HG03095 (cell line): ENCODE results near the gene ANKS1B.
"Not testable (repeated sequence)": the region's sequence is repeated elsewhere in the genome, so short reads cannot be mapped to it uniquely, and the experiment has no call there.

ENCODE experiments used
- ATAC-seq: cut with Tn5 transposase; IDR thresholded peaks from one replicate; pipeline ENCODE4 v1.9.1; 2021; ENCODE audit warnings: moderate library complexity; ENCODE audit not compliant: unreplicated experiment

Gene ANKS1B

DNA sequence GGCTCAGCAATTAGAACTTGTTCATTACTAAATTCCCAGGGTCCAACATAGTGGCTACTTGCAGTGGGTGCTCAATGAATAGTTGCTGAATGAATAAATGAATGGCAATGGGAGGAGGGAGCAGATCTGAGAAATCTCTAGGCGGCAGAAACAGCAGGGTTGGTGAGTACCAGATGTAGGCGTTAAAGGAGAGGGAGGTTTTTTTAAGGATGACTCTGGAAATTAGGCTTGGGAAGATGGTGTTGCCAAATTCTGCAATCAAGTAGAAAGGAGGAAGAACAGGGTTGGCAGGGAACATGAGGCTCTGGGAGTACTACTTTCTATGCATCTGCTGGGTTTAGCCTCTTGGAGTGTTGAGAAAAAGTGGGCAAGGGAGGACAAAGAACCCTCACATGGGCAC lies 1132.6 kb downstream of the ANKS1B start:
- no peak for ATAC-seq

GRCh38 chr12:98847242-98847641 lies 1137.5 kb downstream of the ANKS1B start:
- ATAC-seq, result no peak

DNA sequence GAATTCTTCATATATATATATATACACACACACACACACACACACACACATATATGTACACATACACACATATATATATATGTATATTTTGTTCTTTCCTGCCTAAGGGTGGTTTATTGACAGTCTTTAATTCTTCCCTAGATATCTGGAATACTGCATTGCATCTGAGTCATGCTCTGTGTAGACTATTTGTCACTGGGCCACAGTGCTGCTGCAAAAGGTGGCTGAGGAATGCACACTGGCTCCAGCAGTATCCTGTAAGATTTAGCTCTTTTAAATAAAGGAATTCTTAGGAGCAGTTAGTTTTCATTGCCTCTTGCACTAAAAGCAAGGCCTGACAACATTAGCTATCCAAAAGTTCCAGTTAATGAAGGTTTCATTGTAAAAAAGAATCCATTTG lies 1138.8 kb downstream of the ANKS1B start:
- ATAC-seq, result no peak

GRCh38 chr12:98840325-98840724 lies 1144.4 kb downstream of the ANKS1B start:
- ATAC-seq, result no peak

GRCh38 chr12:98838231-98838647 lies 1146.5 kb downstream of the ANKS1B start:
- ATAC-seq, result no peak

- not testable (repeated sequence) for ATAC-seq
Measured at GRCh38 chr12:98837134-98837752, 1147.5 kb downstream of the ANKS1B start.

DNA sequence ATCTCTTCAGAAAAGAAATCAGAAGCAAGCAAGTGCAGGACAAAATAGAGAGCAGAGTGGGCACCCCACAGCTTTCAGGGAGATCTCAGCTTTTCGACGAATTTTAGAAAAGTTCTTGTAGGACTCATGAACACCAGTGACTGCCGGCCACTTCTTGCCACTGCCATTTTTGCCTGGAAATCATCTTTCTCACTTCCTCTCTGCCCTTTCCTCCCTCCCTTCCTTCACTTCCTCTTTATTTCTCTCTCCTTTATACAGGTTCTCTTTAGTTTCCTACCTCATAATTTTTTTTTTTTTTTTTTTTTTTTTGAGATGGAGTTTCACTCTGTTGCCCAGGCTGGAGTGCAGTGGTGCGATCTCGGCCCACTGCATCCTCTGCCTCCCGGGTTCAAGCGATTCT lies 1154.1 kb downstream of the ANKS1B start:
- ATAC-seq, result no peak

DNA sequence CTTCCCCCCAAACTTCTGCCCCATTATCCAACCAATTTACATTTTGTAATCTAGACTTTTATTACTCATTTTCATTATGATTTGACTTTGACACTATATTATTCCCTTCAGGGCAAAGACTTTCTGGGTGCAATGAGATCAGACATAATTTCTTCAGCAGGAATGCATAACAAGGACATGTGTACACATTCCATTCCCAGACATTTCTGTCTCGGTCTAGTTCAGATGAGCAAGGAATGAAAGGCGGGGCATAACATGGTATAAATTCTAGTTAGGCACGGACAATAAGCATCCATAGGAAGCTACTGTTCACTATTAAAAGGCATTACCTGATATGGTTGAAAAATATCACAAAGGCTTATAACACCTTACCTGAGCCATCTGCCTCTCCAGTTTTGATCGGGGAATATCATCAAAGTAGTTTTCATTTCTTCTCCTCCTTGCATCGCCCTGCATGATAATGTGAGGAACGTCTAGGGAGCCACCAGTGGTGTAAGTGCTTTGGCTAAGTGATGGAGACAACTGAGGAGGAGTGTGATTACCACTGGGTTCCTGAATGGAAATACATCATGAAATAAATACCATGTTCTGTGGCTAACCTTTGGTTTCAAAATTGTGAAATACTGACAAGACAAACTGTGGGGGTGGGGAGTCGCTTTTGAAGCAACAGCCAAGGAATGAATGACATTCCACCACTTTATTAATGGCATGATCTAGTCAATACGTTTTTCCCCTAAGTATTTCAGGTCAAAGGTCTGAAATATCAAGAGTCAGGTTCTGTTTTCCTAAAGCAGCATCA lies 1155.7 kb downstream of the ANKS1B start:
- no peak for ATAC-seq

DNA sequence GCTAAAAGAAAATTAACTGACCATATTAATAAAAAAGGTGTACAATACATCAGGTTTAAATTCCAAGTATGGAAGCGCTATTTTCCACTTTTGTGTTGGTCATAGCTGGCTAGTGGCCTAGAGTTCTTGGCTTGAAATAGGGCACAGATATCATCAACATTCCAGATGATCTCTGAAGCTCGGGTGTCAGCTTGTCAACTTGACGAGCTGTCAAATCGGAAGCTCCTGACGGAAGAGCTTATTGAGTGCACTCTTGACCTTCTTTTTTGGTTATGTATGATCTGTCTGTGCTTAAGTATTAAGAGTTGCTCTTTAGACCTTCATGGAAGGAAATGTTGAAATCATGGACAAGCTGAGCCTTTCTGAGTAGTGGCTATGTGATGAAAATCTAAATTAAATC lies 1161.7 kb downstream of the ANKS1B start:
- ATAC-seq, result no peak

DNA sequence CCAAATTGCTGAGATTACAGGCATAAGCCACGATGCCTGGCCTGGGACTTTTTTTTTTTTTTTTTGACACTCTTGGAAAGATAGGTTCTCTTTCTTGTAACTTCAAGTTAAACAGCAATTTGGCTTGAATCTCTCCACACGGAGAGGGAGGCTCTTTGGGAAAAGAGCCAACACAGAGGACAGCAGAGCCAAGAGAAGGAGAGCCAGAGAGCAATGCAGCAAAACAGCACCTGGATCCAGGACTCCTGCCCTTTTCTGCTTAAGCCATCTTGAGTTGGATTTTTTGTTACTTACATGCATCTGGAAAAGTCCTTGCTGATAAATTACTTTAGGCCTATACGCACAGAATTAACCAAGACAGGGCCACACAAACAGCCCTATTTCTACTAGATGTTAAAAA lies 1162.9 kb downstream of the ANKS1B start:
- ATAC-seq, result no peak

DNA sequence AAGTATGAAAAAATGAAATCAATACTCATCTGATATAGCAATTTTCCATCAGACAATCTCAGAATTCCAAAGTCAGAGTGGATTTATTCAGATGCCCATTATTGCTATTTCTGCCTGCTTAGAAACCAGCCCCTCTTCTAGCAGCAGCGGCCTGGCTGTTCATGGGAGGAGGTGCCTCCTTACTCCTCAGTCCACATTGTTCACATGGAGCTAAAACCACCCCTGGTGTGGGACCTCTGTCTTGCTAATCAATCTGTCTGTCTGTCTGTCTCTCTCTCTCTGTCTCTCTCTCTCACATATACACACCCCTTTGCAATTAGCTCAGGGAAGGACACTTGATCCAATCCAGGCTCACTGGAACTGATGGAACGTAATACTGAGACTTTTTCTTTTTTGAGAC lies 1163.5 kb downstream of the ANKS1B start:
- ATAC-seq, result no peak

GRCh38 chr12:98819821-98820404 lies 1164.8 kb downstream of the ANKS1B start:
- ATAC-seq, result no peak

DNA sequence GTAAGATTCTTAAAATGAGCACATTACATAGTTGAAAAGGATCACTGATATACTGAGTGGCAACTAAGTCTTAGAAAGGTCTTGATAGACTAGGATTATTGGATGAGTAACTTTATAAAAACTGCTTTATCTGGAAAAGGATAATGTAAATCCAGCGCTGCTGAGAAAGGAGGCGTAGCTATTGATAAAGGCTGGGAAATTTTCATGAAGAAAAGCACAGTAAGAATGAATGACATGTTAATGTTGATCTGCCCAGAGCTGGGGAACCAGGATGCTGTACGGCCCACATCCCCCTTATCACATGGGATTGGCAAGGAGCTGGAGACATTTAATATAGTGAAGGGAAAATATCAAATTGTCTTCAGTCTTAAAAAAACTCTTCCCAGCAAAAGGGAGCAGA lies 1165.7 kb downstream of the ANKS1B start:
- ATAC-seq, result no peak

DNA sequence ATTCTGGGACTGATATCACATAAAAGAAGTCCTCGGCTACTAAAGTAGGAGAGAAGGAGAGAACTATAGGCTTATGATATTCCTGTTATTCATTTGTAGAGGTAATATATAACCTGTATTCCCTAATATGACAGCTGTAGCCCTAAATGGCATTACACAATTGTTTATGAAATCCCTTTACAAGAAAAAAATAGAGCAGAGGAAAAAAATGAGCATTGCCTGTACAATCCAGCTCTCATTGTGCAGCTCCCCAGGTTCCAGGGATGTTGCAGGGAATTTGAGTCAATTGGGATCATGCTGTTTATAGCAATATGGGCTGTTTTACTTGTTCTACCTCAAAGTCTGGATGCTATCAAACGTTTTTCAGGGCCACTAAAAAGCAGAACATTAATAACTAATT lies 1166.5 kb downstream of the ANKS1B start:
- no peak for ATAC-seq

DNA sequence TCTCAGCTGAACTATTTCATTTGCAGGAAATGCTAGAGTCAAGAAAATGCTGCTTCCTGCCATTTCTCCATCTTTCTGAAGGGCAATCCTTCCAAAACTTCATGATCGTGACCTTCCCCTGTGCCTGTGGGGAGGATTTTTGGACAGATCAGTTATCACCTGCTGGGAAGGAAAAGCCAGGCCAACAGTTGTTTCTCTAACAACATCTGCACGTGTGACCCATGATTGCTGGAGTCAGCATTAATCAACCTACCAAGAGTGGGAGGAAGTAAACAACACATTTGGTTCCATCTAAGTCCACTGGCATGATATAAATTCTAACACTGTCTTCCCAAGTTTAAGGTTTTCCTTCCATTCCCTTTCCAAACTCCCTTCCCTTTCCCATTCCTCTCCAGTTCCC lies 1167.0 kb downstream of the ANKS1B start:
- no peak for ATAC-seq

- no peak for ATAC-seq
Measured at GRCh38 chr12:98816720-98817119, 1168.0 kb downstream of the ANKS1B start.

GRCh38 chr12:98814254-98814653 lies 1170.5 kb downstream of the ANKS1B start:
- ATAC-seq, result no peak

GRCh38 chr12:98812225-98812624 lies 1172.5 kb downstream of the ANKS1B start:
- no peak for ATAC-seq

- no peak for ATAC-seq
Measured at GRCh38 chr12:98808243-98808875, 1176.4 kb downstream of the ANKS1B start.

GRCh38 chr12:98807187-98807586 lies 1177.5 kb downstream of the ANKS1B start:
- no peak for ATAC-seq

GRCh38 chr12:98803468-98804209 lies 1181.1 kb downstream of the ANKS1B start:
- ATAC-seq, result no peak
